Parathyroid adenoma (tissue), 2 donors: ENCODE results near the gene CCDC50.

ENCODE experiments used
- H2AFZ ChIP-seq: fragments of 300-600 bp; sonication (generic); one replicate; pipeline ENCODE4 v1.7.0; 2017; ENCODE audit warnings: antibody characterized with exemption, mild to moderate bottlenecking
- H3K27ac ChIP-seq: fragments of 300-600 bp; sonication (generic); one replicate; pipeline ENCODE4 v1.7.0; 2017
- H3K27me3 ChIP-seq: fragments of 300-600 bp; sonication (generic); one replicate; pipeline ENCODE4 v1.7.0; 2017; ENCODE audit warnings: low read length; ENCODE audit not compliant: control insufficient read depth, insufficient read depth
- H3K36me3 ChIP-seq: fragments of 300-600 bp; sonication (generic); one replicate; pipeline ENCODE4 v1.7.0; 2017; ENCODE audit warnings: low read length; ENCODE audit not compliant: control insufficient read depth, insufficient read depth
- H3K4me1 ChIP-seq: fragments of 300-600 bp; sonication (generic); one replicate; pipeline ENCODE4 v1.7.0; 2017; ENCODE audit warnings: control low read depth
- H3K4me2 ChIP-seq: fragments of 300-600 bp; sonication (generic); one replicate; pipeline ENCODE4 v1.7.0; 2017; ENCODE audit warnings: low read length
- H3K4me3 ChIP-seq: fragments of 300-600 bp; sonication (generic); one replicate; pipeline ENCODE4 v1.7.0; 2017; ENCODE audit warnings: low read depth, low read length
- H3K79me2 ChIP-seq: fragments of 300-600 bp; sonication (generic); one replicate; pipeline ENCODE4 v1.7.0; 2017; ENCODE audit warnings: control low read depth
- H3K9ac ChIP-seq: fragments of 300-600 bp; sonication (generic); one replicate; pipeline ENCODE4 v1.7.0; 2017; ENCODE audit warnings: mild to moderate bottlenecking
- H3K9me3 ChIP-seq: fragments of 300-600 bp; sonication (generic); one replicate; pipeline ENCODE4 v1.7.0; 2017; ENCODE audit warnings: low read length; ENCODE audit not compliant: control insufficient read depth
- TF ChIP-seq, protein P1 (sequence below): fragments of 300-600 bp; sonication (generic); IDR thresholded peaks from one replicate; pipeline ENCODE4 v1.7.0; 2017; ENCODE audit warnings: antibody characterized with exemption, mild to moderate bottlenecking
- donor health status: primary hyperparathyroidism.

The CCDC50 gene

DNA sequence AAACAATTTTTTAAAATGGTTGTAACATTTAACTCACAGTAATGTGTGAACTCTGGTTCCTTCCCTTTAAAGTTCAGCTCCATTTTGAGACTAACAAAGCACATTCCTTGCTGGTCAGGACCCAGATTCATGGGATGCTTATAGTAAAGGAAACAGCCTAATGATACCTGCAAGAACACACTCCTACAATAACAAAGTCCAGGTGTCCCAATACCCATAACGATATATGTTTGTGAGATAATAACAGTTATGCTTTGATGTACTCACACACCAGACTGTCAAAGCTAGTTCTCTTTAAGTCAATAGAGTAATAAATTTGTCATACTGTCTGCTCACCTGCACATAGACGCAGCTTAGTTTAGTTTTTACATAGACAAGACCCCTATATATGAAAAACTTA, 15.9 kb upstream of the CCDC50 start:
- no peaks in the 10 kb centered on the region for H3K79me2 ChIP-seq
- H2AFZ ChIP-seq: no peak overlapping the region
- H3K4me2 ChIP-seq: no peak overlapping the region
- no peaks in the 10 kb centered on the region for H3K9me3 ChIP-seq
- H3K4me3 ChIP-seq: no peak overlapping the region
- H3K36me3 ChIP-seq: no peaks in the 10 kb centered on the region
- H3K27ac ChIP-seq: no peak overlapping the region
- H3K9ac ChIP-seq: no peak overlapping the region
- no peaks in the 10 kb centered on the region for H3K27me3 ChIP-seq
- H3K4me1 ChIP-seq: no peaks in the 10 kb centered on the region
- TF ChIP-seq, protein P1, sequence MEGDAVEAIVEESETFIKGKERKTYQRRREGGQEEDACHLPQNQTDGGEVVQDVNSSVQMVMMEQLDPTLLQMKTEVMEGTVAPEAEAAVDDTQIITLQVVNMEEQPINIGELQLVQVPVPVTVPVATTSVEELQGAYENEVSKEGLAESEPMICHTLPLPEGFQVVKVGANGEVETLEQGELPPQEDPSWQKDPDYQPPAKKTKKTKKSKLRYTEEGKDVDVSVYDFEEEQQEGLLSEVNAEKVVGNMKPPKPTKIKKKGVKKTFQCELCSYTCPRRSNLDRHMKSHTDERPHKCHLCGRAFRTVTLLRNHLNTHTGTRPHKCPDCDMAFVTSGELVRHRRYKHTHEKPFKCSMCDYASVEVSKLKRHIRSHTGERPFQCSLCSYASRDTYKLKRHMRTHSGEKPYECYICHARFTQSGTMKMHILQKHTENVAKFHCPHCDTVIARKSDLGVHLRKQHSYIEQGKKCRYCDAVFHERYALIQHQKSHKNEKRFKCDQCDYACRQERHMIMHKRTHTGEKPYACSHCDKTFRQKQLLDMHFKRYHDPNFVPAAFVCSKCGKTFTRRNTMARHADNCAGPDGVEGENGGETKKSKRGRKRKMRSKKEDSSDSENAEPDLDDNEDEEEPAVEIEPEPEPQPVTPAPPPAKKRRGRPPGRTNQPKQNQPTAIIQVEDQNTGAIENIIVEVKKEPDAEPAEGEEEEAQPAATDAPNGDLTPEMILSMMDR: no peak

DNA sequence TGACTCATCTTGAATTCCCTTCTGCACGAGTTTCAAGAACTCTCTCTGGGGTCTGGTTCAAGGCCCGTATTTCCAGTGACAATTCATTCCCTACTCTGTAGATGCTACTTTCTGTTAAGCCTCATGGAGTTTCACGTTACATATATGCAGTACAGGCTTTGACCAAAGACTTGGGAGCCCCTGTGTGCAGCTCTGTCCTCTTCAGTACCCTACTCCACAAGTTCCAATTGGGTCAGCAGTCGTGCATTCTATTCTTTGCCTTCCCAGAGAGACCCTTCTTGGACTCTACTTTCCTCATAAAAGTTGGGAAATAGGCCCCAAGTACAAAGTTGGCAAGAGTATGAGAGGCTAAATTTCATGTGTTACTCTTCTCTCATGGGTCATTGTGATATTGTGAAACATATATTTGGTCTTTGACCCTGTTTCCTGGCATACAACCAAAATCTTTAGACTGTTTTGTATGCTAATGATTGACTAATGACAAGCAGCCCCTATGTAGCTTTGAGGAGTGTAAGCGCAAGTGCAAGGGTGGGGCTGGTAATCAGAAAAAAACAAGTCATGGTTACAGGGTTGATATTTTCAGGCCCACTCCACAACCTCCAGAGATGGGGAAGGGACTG, 15.0 kb upstream of the CCDC50 start:
- Histone ChIP-seq H3K4me2 (no peak overlapping the region), H3K9me3 (no peaks in the 10 kb centered on the region), H3K4me1 (no peaks in the 10 kb centered on the region), H3K9ac (no peak overlapping the region), H3K27me3 (no peaks in the 10 kb centered on the region), H3K4me3 (no peak overlapping the region), H3K27ac (no peak overlapping the region), H3K79me2 (no peaks in the 10 kb centered on the region), H2AFZ (no peak overlapping the region), H3K36me3 (no peaks in the 10 kb centered on the region)
- TF ChIP-seq, protein P1: no peak

DNA sequence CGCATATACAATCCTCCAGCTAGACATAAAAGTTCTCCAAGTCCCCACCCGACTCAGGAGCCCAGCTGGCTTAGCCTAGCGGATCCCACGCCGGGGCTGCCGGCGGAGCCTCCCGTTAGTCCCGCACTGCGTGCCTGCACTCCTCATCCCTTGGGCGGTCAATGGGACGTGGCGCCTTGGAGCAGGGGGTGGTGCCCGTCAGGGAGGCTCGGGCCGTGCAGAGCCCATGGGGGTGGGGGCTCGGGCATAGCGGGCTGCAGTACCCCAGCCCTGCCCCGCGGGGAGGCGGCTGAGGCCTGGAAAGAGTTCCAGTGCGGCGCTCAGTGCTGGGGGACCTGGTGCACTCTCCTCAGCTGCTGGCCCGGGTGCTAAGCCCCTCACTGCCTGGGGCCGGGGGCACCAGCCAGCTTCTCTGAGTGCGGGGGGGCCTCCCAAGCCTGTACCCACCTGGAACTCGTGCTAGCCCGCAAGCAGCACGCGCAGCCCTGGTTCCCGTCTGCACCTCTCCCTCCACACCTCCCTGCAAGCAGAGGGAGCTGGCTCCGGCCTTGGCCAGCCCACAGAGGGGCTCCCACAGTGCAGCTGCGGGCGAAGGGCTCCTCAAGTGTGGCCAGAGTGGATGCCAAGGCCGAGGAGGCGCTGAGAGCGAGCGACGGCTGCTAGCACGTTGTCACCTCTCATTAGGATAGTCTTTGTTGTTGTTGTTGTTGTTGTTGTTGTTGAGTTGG, 12.2 kb upstream of the CCDC50 start:
- no peak overlapping the region for H3K27ac ChIP-seq
- no peak overlapping the region for H3K4me3 ChIP-seq
- H3K4me2 ChIP-seq: no peak overlapping the region
- no peak overlapping the region for H3K9ac ChIP-seq
- no peaks in the 10 kb centered on the region for H3K9me3 ChIP-seq
- H3K79me2 ChIP-seq: no peaks in the 10 kb centered on the region
- no peak overlapping the region for H2AFZ ChIP-seq
- H3K27me3 ChIP-seq: no peaks in the 10 kb centered on the region
- TF ChIP-seq, protein P1: no peak
- no peaks in the 10 kb centered on the region for H3K36me3 ChIP-seq
- H3K4me1 ChIP-seq: no peaks in the 10 kb centered on the region

DNA sequence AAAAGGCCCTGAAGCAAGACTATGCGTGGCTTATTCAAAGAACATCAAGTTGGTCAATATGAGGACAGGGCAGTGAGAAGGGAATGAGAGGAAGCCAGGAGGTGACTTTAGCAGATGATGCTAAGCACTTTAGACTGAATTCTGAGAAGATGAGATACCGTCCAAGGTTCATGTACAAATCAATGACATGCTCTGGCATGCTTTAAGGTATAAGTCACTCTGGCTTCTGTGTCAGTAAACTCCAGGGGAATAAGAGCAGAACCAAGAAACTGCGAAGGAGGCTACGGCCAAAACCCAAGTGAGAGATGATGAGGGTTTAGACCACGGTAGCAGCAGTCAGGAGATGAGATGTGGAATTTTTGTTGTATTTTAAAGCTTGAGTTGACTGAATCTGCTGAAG, 8.9 kb upstream of the CCDC50 start:
- Histone ChIP-seq H3K9me3 (no peaks in the 10 kb centered on the region), H3K9ac (no peak overlapping the region), H3K4me2 (no peak overlapping the region), H3K27me3 (no peaks in the 10 kb centered on the region), H3K4me3 (no peak overlapping the region), H3K79me2 (no peaks in the 10 kb centered on the region), H3K4me1 (no peaks in the 10 kb centered on the region), H3K27ac (no peak overlapping the region), H2AFZ (no peak overlapping the region), H3K36me3 (no peaks in the 10 kb centered on the region)
- TF ChIP-seq, protein P1: no peak
